Upper lobe of left lung (tissue), 6 donors: ENCODE data around the gene MLF2. TPM values are rescaled to one million over a fixed set of nuclear protein-coding genes. Genes with fewer than 3 reads are reported as not detected.

Source experiments
- ATAC-seq, 2 donors: fragments of 200-7000 bp; cut with Tn5 transposase; one replicate each; pipeline ENCODE4 v1.9.1; 2022; ENCODE audit warnings: mild to moderate bottlenecking in 2 of 2, moderate library complexity in 2 of 2; ENCODE audit not compliant: low FRiP score in 2 of 2
- DNase-seq, 2 donors: peaks; one replicate each; pipeline ENCODE4 v3.0.0-alpha.2; 2019 to 2020
- H3K27ac ChIP-seq, 4 donors: fragments of 200-600 bp; sonication (generic); one replicate each; pipeline ENCODE4 v1.5.1; 2016 to 2019
- H3K27me3 ChIP-seq, 4 donors: fragments of 200-600 bp; sonication (generic); one replicate each; pipeline ENCODE4 v1.5.1; 2017 to 2019
- H3K36me3 ChIP-seq, 4 donors: fragments of 200-600 bp; sonication (generic); one replicate each; pipeline ENCODE4 v1.5.1; 2016 to 2019
- H3K4me1 ChIP-seq, 4 donors: fragments of 200-600 bp; sonication (generic); one replicate each; pipeline ENCODE4 v1.5.1; 2018 to 2019
- H3K4me3 ChIP-seq, 4 donors: fragments of 200-600 bp; sonication (generic); one replicate each; pipeline ENCODE4 v1.5.1; 2017 to 2019; ENCODE audit warnings: mild to moderate bottlenecking in 2 of 4, moderate library complexity in 1 of 4
- H3K9me3 ChIP-seq, 4 donors: fragments of 200-600 bp; sonication (generic); one replicate each; pipeline ENCODE4 v1.5.1; 2018 to 2019
- EP300 ChIP-seq, 4 donors: sonication (generic); formaldehyde crosslinking; IDR thresholded peaks; one replicate each; pipeline ENCODE4 v1.5.1; 2017; ENCODE audit warnings: antibody characterized with exemption in 4 of 4, control low read depth in 2 of 4
- POLR2A ChIP-seq, 4 donors: fragments of 450-650 bp; IDR thresholded peaks; one replicate each; pipeline ENCODE4 v1.5.1; 2016 to 2017; ENCODE audit warnings: antibody characterized with exemption in 4 of 4, mild to moderate bottlenecking in 2 of 4
- POLR2AphosphoS5 ChIP-seq, 2 donors: sonication (generic); formaldehyde crosslinking; IDR thresholded peaks; one replicate each; pipeline ENCODE4 v1.5.1; 2017; ENCODE audit warnings: antibody characterized with exemption in 2 of 2
- WGBS, 2 donors: methylation state at CpG; one replicate each; pipeline ENCODE4 v1.1.5; 2017 to 2018; 5-methylcytosine and 5-hydroxymethylcytosine counted together
- total RNA-seq, 6 donors: library from RNA; depleted of rRNA in 4 of 6; stranded (reverse); fragments of >200 nt in 4 of 6; gene quantifications; one replicate each; pipeline versions ENCODE4 v1.1.0 to v1.2.1, GENCODE V29; 2016 to 2021
- TF ChIP-seq, protein P1 (sequence below), 6 experiments: fragments of 450-650 bp in 4 of 6; fragments of 200-600 bp in 2 of 6; sonication (generic) in 2 of 6; IDR thresholded peaks; one replicate each; pipeline ENCODE4 v1.5.1; 2016 to 2019; ENCODE audit warnings: antibody characterized with exemption in 6 of 6
- donor health status: DM: no; HTN: no; CAD: no; lungs with moderate emphysema.
- donor health status: DM: no; HTN: yes; CAD: no; lungs with severe emphysema.

MLF2 gene, protein sequence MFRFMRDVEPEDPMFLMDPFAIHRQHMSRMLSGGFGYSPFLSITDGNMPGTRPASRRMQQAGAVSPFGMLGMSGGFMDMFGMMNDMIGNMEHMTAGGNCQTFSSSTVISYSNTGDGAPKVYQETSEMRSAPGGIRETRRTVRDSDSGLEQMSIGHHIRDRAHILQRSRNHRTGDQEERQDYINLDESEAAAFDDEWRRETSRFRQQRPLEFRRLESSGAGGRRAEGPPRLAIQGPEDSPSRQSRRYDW
- total RNA-seq: 100 to 1,000 TPM; 136 to 221 (median 144) TPM

DNA sequence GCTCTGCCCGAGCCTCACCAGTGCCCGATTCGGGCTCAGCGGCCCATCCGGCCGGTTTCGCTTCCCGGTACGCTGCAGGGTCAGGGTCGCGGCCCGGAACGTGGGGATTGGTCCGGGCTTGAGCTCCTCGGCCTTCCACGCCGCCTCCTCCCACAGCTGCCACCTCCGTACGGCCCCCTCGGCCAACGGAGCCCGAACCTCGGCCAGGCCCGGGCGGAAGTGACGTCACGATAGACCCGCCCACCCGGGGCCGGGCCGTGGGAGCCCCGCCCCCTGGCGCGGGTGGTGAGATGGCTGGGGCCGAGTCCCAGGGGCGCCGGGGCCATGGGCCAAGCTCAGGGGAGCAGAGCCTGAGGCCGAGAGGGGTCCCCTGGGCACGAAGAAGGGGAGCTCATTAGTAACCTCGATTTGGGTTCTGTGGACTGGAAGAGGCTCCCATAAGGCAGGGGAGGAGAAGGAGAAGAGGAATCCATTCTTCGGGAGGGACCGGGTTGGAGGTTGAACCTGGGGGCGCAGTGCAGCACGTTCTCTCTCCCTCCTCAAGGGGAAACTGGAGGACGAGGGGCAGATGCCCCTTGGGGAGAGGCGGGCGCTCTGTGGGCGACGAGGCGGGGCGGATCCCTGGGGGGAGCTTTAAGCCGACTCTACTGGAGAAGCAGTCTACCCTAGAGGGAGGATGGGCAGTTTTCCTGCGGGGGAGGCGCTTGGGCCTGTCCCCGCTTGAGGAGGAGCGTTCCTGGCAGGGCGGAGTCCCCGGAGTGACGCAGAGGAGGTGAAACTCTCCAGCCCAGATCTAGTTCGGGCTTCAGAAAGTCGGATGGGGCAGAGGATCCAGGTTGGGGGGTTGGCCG, at the start of gene MLF2:
Gene MLF2, minus strand, starts transcription at position 221 of the 851 bp plus-strand sequence. CDS start 807 bp downstream, outside the sequence.
- H3K4me1 ChIP-seq: peaks cover 12 to 22% (median 18%) of the 10 kb centered on the region in 4 donors
- peak within 1 kb of the TSS; percentile 82 to 96 (median 89) for H3K4me3 ChIP-seq
- DNase-seq (peak; percentile 98 to 99), ATAC-seq (peak; percentile 97)
- TF ChIP-seq POLR2AphosphoS5 (IDR thresholded peaks at IDR 0.05) (peak; percentile 93 to 98), POLR2A (IDR thresholded peaks at IDR 0.05) (peak; percentile 71 to 99 (median 88)), EP300 (IDR thresholded peaks at IDR 0.05) (peak in 1 of 4 donors; percentile 68)
- TF ChIP-seq, protein P1, sequence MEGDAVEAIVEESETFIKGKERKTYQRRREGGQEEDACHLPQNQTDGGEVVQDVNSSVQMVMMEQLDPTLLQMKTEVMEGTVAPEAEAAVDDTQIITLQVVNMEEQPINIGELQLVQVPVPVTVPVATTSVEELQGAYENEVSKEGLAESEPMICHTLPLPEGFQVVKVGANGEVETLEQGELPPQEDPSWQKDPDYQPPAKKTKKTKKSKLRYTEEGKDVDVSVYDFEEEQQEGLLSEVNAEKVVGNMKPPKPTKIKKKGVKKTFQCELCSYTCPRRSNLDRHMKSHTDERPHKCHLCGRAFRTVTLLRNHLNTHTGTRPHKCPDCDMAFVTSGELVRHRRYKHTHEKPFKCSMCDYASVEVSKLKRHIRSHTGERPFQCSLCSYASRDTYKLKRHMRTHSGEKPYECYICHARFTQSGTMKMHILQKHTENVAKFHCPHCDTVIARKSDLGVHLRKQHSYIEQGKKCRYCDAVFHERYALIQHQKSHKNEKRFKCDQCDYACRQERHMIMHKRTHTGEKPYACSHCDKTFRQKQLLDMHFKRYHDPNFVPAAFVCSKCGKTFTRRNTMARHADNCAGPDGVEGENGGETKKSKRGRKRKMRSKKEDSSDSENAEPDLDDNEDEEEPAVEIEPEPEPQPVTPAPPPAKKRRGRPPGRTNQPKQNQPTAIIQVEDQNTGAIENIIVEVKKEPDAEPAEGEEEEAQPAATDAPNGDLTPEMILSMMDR (IDR thresholded peaks at IDR 0.05): peak; percentile 83 to 98 (median 98)
- peaks cover 27 to 37% (median 34%) of the 10 kb centered on the region in 4 donors for H3K36me3 ChIP-seq
- no peaks in the 10 kb centered on the region for H3K27me3 ChIP-seq
- 0% methylated on average over 13 to 34 of the region's 62 CpGs for WGBS, 2 donors
- no peaks in the 10 kb centered on the region for H3K9me3 ChIP-seq
- peak within 1 kb of the TSS; percentile 96 to 100 (median 98) for H3K27ac ChIP-seq

DNA sequence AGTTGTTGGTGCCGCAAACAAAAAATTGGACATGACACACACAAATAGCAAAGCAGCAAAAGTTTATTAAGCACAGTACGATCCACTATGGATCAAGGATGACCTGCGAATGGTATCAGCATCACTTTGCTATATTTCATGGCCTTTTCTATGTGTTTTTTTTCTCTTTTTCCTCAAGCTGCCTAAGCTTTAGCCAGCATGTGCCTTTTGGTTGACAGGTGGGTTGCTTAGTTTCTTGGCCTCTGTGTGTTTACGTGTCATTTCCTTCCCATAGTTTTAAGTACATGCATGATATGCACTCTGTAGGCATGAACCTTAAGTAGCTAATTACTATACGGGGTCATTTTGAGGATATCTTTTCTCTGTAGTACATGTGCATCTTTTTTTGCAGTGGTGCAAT, 46.2 kb upstream of the MLF2 start:
- Histone ChIP-seq H3K9me3 (no peaks in the 10 kb centered on the region), H3K27me3 (no peaks in the 10 kb centered on the region), H3K36me3 (peaks cover 0 to 5% (median 0%) of the 10 kb centered on the region in 4 donors), H3K27ac (no peak overlapping the region), H3K4me1 (no peaks in the 10 kb centered on the region), H3K4me3 (no peak overlapping the region)
- DNase-seq: no peak
- TF ChIP-seq POLR2AphosphoS5 (IDR thresholded peaks at IDR 0.05): no peak
- TF ChIP-seq, protein P1 (IDR thresholded peaks at IDR 0.05): no peak
- no peak for TF ChIP-seq POLR2A (IDR thresholded peaks at IDR 0.05)
- no peak for TF ChIP-seq EP300 (IDR thresholded peaks at IDR 0.05)
- WGBS, 2 donors: 82 to 87% methylated on average over 5 of the region's 5 CpGs
- no peak for ATAC-seq

DNA sequence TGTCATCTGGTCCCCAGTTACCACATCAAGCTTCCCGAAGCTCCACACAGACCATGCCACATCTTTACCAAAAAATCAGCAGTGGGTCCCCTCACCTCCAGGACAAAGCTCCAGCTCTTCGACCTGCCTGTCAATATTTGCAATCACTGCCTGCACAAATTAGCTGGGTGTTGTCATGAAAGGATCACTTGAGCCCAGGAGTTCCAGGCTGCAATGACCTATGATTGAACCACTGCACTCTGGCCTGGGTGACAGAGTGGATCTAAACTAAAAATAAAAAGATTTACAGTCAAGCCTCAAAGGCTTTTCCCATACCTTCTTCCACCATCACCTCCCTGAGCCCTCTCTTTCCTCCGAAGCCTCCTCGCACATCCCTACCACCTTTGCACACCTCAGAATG, 43.6 kb upstream of the MLF2 start:
- H3K27ac ChIP-seq: no peak overlapping the region
- H3K4me3 ChIP-seq: no peak overlapping the region
- ATAC-seq: no peak
- H3K27me3 ChIP-seq: no peaks in the 10 kb centered on the region
- H3K4me1 ChIP-seq: peaks cover 9 to 19% (median 11%) of the 10 kb centered on the region in 4 donors
- no peaks in the 10 kb centered on the region for H3K9me3 ChIP-seq
- H3K36me3 ChIP-seq: no peaks in the 10 kb centered on the region
- 84 to 93% methylated on average over 4 of the region's 4 CpGs for WGBS, 2 donors
- DNase-seq: no peak
- TF ChIP-seq, protein P1 (IDR thresholded peaks at IDR 0.05): no peak
- TF ChIP-seq EP300 (IDR thresholded peaks at IDR 0.05) (no peak), POLR2A (IDR thresholded peaks at IDR 0.05) (no peak), POLR2AphosphoS5 (IDR thresholded peaks at IDR 0.05) (no peak)

DNA sequence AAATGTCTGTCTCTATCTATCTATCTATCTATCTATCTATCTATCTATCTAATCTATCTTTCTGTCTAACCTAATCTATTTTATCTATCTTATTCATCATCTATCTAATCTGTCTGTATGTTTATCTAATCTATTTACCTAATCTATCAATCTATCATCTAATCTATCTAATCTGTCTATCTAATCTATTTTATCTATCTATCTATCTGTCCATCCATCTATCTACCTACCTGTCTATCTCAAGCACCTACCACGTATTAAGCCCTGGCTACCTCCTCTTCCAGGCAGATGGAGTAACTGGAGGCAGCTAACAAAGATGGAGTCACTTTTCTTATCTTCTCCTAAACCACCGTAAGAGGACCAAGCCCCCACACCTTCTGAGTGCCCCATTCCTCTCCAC, 42.1 kb upstream of the MLF2 start:
- Histone ChIP-seq H3K4me1 (peaks cover 9 to 21% (median 14%) of the 10 kb centered on the region in 4 donors), H3K4me3 (no peak overlapping the region), H3K27me3 (no peaks in the 10 kb centered on the region), H3K27ac (no peak overlapping the region), H3K9me3 (no peaks in the 10 kb centered on the region), H3K36me3 (no peaks in the 10 kb centered on the region)
- TF ChIP-seq POLR2A (IDR thresholded peaks at IDR 0.05) (no peak), EP300 (IDR thresholded peaks at IDR 0.05) (no peak), POLR2AphosphoS5 (IDR thresholded peaks at IDR 0.05) (no peak)
- TF ChIP-seq, protein P1 (IDR thresholded peaks at IDR 0.05): no peak
- 78 to 88% methylated on average over 2 of the region's 2 CpGs for WGBS, 2 donors
- DNase-seq (no peak), ATAC-seq (no peak)
